NCI-H526 treated with DMSO at 0.1 percent for 48 hours (cell line): Measurements from ENCODE around the gene AOX1.
"Not testable (repeated sequence)": the region's sequence is repeated elsewhere in the genome, so short reads cannot be mapped to it uniquely, and the experiment has no call there.

ENCODE experiments used
- DNase-seq: peaks from one replicate; lab custom pipeline; 2025; lab: John Stamatoyannopoulos, UW

AOX1 gene

DNA sequence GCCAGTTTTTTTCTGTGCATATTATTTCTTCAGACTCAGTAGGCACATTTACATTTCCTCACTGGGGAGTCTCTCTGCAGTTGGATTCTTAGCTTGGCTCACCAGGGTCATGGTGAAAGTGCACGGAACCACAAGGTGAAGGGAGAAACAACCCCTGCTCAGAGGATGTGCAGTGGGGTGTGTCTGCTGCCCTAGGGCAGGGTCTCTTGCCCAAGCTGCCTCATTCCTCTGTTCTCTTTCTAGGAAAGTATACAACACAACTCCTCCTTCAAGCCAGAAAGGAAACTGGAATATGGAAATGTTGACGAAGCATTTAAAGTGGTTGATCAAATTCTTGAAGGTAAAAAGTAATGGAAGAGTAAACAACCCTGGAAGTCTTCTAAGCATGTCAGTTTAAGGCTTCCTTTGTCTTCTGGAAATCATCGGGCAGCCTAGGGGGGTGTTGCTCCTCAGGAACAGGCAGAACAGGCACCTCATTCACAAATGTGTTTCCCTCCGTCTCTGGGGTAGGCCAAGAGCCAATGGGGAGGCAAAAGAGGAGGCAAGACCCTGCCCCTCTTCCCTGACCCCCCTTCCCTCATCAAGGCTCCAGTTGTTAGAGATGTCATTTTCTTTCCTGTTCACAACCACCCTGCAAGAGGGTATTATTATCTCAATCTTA, 41.4 kb downstream of the AOX1 start:
- DNase-seq = no peak

DNA sequence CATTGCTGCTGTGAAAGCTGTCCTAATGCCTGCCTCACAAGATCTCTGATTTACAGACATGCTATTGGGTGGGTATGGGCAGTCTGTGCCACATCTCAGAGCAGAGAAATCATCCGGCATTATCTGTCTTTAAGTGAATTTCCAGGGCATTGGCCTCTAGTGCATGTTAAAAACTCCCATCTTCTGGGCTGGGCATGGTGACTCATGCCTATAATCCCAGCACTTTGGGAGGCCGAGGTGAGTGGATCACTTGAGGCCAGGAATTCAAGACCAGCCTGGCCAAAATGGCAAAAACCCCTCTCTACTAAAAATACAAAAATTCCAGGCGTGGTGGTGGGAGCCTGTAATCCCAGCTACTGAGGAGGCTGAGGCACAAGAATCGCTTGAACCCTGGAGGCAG, 42.6 kb downstream of the AOX1 start:
- DNase-seq = not testable (repeated sequence)

DNA sequence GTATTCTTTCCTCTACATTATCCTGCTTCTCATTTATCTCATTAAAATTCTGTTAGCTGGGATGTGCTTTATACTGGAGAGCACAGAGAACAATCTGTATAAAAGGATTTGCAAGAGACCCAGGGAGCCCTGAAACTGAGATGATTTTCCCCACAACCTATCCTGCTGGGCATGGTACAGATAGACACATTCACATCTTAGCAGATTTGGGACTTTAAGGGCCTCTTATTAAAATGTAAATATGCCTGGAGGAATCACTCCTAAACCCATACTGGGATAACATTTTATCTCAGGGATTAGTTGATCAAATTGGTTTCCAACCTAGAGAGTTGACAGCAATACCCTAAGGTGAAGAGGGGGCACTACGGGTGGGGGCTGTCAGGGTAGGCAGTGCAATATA, 45.5 kb downstream of the AOX1 start:
- no peak for DNase-seq

DNA sequence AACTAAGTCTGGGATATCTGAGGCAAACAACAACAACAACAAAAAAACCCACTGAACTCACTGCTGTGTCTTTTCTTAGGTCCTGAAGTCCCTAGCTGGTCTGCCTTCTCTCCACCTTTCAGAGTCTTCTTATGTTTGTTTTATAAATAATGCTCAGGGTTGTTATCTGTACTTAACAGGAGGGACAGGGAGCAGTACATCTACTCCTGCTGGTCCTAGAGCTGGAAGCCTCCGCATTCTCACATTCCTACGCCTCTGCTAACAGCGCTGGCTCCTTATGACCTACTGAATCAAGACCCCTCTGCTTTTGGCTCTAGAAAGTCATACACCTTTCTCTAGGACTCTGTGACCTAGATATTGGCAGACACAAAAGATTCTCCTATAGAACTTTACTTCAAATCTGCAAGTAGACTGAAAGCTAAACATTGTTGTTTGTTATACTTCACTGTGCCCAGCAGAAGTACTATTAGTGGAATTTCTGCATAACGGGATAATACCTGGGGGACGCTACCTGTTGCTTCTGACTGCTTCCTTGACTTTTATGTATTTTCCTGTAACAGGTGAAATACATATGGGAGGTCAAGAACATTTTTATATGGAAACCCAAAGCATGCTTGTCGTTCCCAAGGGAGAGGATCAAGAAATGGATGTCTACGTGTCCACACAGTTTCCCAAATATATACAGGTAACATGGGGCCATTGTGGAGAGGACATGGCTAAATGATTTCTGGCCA, 48.6 kb downstream of the AOX1 start:
- DNase-seq = no peak

DNA sequence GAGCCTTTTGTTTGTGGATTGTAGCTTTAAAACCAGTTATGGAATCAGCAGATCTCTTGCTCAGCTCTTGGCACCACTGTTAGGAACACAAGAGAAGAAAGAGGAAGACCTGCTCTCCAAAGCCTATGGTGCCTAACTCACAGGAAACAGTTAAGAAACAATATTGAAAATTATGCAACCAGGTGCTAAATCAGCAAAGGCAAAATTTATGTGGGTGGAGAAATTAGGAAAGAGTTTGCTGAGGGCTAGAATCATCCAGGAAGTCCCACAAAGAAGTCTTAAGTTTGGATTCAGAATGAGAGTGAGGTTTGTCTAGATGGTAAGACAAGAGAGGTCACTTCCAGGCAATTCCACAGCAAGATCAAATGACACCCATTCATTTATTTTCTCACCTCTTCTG, 49.4 kb downstream of the AOX1 start:
- no peak for DNase-seq

DNA sequence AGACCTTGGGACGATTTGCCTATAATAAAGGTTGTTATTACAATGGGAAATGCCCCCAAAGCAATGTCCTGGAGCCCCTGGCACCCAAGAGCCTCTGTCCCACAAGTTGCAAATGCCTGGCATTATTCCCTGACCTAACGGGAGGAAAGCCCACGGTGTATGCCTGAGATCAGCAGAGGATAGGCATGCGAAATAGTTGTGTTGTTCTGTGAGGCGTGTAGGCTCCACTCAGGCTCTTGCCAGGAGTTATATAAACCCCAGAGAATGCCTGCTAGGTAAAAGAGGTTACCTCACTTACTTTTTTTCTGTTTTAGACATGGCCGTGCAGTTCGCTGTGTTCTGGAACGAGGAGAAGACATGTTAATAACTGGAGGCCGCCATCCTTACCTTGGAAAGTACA, 52.1 kb downstream of the AOX1 start:
- DNase-seq = no peak

DNA sequence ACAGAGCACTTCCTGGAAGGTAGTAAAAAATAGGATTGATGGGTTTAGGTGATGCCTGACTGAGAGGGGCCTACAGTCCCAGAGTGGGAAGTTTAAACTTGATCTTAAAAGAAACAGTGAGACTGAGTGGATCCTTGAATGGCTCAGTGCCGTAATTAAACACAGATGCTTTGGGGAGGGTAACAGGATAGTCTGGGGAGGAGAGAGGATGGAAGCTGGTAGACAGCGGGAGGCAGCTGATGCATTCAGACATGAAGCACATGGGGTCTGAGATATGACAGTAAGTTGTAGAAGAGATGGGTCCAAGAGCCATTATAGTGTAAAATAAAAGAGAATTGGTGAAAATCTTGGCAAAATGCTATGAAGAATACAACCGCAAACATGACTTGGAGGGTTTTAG, 54.4 kb downstream of the AOX1 start:
- DNase-seq = no peak

DNA sequence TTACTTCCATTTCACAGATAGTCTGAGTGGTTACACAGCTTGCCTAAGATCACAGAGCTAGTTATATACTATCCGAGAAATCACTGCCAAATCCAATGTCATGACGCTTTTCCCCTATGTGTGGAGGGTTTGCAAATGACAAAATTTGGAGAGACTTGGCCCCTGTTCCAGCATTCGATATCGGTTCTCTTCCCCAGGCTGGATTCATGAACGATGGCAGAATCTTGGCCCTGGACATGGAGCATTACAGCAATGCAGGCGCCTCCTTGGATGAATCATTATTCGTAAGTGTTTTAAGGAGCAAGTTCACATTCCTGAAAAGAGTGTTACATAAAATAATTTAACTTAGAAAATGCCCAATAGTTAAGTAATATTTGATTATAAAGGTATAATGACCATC, 55.1 kb downstream of the AOX1 start:
- DNase-seq = no peak

DNA sequence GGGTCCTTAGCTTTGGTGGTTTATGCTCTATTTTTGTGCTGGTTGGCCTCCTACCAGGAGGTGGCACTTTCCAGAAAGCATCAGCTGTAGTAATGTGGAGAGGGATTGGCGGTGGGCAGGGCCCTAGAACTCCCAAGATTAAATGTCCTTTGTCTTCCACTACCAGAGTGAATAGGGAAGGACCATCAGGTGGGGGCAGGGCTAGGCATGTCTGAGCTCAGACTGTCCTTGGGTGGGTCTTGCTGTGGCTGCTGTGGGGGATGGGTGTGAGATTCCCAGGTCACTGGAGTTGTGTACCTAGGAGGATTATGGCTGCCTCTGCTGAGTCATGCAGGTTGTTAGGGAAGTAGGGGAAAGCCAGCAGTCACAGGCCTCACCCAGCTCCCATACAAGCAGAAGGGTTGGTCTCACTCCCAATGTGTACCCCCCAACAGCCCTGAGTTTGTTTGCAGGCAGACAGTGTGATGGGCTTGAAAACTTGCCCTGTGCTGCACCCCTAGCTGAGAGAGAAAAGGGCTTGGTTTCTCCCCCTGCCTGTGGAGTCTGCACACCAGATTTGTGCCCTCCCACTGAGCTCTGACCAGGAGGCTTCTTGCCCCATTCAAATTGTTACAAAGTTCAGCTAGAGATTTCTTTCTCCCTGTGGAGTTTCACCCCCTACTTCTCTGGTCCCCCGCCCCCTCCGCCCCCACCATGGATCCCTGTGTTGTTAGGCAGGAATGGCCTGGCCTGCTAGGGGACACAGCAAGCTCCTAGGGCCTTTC, 62.9 kb downstream of the AOX1 start:
- DNase-seq = not testable (repeated sequence)

DNA sequence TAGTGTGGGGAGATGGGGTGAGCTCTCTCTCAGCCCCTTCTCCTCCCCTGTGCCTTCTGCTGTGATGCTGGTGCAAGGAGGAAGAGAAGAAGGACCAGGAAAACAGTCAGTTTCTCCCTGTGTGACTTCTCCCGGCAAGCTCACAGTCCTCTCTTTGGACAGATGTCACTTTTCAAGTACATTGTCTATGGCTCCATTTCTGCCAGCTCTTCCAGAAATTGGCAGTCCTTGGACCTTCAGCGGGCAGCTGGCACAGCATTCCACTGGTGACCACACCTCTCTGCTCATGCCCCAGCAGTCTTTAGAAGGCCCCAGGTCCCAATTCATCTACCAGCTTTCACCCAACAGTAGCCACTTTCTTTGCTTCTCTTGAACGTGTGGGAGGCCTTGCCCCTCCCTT, 63.9 kb downstream of the AOX1 start:
- no peak for DNase-seq

DNA sequence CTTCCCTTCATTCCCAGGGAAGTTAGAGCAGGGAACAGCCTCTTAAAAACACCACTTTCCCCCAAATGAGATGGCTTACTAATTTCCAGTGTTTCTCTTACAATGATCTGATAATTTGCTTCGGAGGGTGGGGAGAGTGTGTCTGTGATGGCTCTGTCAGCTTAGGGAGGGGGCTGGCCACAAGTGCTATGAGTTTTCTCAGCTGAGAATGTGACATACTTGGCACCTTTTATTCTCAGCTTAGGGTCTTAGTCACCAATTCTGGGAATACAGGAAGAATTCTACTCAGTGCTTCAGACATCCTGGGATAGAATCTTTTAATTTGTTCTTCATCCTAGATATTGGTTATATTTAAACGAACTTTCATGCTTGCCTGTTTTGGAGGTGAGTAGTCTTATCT, 64.4 kb downstream of the AOX1 start:
- no peak for DNase-seq

DNA sequence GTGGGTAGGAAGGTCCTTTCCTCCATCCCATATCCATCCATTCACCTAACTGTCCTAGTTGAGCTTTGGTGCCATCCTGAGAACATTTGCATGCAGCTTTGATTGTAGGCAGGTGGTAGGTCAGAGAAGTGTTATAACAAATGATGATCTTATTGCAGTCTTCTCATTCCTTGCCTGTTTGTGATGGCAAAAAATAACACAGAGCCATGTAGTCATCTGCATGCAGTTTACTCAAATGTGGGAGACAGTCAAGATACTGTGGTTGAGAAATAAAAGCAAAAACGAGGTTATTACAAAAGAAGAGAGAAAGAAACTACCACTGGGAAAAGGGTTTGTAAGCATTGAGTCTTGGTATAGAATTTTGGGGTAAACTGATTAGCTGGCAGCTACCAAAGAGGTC, 66.3 kb downstream of the AOX1 start:
- DNase-seq = no peak

DNA sequence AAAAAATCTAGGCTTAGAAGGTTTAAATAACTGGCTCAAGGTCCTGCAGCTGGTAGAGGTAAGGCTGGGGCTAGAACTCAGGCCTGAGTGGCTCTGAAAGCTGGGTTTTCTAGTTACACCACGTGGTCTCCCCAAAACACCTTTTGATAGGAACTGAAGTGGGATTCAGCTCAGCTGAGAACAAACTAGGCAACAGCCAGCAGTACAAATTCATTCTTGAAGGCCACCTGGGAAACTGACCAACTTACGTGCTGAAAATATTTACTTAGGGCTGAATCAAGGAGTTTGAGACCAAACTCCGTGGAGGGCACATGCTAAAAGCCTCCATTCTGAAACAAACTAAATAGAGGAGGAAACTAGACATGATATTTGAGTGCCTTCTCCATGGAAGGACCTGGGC, 67.2 kb downstream of the AOX1 start:
- DNase-seq = no peak

DNA sequence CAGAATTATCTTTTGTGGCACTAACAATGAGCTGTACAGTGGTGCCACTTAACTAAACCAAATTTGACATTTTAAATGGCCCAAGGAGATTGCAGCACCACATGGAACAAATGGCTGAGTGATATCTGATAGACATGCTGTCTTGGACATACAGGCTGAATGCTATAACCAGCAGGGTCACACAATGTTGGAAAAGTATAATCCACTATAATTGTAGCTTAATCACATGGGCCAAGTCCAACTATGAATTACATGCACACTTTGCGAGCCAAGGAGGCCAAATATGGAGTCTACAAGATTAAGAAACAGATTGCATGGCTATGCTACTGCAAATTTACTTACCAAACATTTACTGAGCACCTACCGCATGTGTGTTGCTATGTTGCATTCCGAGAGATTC, 69.0 kb downstream of the AOX1 start:
- no peak for DNase-seq

DNA sequence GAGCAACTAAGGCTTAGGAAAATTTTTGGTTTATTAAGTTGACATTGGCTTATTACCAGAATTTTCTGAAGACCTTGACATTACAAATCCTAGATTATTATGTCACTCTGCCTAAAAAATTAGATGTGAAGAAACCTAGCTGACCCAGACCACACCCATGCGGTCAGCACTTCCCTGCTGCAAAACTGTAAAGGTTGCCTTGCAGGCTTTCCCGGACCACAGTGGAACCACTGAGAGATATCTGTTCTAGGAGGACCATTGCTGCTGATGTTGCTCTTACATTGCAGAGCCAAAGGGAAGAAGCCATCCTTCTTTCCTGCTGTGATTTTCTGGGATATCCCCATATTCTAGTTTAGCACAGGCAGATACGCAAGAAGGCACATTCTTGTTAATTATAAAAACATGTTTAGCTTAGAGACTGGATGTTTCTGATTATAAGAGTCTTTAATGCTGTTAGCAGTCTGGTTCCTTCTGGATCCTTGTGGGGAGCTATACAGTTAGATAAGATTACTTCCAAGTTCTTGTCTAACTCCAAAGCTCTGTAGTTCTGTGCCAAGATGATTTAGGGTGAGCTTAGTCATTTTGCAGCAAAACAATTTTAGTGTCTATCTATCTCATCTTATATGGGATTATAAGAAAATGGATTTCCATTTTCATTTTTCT, 70.2 kb downstream of the AOX1 start:
- DNase-seq = no peak

DNA sequence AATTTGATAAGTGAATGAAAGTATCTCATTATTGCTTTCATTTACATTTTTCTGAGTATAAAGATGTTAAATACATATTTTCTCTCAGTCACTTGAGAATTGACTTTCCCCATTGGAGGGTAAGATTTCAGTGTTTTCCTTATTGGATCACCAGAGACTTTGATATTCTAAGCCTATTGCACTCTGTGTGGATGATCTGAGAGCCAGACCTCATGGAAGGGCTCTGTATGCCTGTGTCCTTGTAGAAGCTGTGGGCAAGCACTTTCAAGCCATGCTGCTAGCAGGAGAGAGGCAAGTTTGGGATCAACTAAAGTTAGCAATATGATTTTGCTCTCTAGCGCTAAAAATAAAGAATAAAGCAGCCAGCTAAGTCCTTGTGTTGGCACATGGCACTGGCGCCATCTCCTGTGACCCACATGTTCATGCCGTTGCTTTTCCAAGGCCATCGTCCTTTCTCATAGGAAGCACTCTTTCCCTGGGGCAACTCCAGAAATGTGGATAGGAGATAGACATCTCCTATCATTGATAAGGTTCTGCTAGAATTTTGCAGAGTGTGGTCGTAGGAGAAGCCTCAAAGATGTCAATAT, 72.6 kb downstream of the AOX1 start:
- no peak for DNase-seq

DNA sequence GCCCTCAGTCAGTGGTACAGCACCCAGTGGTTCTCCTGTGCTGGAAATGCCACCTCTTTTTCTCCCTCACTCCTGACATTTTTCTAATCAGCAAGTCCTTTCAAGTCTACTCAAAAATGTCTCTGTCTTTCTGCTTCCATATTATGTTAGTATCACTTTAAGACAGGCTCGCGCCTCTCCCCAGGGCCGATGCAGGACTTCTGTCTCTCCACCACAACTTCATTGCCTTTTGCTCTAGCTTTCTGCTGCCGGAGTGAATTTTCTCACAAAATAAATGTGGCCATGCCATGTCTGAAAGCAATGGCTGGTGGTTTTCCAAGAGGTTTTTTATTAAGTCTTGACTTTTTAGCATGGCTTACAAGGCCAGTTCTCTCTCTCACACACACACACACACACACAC, 73.6 kb downstream of the AOX1 start:
- no peak for DNase-seq

DNA sequence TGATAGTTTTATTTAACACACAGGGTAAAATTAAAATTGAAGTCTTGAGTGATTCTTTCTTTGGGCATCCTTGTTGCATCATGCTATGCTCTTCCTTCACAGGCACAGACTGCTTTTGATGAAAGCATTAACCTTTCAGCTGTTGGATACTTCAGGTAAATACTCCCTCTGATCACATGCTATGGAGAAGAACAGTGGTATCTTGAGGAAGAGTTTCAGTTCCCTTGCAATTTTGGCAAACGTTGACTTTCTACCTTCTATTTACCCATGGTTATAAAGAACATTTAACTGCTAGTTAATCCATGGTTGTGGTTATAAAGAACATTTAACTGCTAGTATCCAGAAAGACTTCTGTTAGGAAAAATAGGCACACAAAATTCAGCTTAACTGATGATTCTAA, 75.7 kb downstream of the AOX1 start:
- DNase-seq = no peak

DNA sequence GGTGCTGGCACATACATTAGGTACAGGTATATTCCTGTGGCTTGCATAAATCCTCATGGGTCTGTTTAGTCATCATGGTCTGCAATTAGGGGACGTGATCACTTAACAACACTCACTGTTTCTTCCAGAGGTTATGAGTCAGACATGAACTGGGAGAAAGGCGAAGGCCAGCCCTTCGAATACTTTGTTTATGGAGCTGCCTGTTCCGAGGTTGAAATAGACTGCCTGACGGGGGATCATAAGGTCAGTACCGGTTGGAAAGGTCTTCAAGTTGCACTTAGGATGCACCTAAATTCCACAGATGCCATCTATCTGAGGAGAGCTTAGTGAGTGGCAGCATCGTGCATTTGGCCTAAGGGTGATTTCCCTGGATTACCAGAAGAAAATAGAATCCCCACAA, 76.9 kb downstream of the AOX1 start:
- DNase-seq = no peak

DNA sequence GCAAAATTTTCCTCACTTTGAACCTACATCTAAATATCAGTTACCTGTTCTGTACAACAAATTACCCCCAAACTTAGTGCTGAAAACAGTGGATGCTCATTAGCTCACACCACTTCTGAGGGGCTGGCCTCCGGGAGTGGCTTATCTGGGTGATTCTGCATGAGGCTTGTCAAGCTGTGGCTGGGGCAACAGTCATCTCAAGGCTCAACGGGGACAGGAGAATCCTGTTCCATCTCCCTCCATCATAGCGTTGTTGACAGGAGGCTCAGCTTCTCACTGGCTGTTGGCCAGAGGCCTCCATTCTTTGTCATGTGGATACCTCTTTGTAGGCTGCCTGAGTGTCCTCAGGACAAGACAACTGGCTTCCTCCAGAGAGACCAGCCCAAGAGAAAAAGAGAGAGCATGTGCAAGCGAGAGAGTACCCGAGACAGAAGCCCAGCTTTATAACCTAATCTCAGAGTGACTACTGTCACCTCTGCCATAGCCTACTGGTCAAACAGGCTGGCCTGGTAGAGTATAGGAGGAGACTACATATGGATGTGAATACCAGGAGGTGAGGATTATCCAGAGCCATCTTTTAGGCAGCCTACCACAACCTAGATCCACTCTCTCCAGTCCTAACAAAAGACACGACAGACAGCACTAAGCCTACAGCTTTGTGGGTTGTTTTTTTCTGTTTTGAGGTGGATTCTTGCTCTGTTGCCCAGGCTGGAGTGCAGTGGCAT, 79.1 kb downstream of the AOX1 start:
- DNase-seq = no peak

DNA sequence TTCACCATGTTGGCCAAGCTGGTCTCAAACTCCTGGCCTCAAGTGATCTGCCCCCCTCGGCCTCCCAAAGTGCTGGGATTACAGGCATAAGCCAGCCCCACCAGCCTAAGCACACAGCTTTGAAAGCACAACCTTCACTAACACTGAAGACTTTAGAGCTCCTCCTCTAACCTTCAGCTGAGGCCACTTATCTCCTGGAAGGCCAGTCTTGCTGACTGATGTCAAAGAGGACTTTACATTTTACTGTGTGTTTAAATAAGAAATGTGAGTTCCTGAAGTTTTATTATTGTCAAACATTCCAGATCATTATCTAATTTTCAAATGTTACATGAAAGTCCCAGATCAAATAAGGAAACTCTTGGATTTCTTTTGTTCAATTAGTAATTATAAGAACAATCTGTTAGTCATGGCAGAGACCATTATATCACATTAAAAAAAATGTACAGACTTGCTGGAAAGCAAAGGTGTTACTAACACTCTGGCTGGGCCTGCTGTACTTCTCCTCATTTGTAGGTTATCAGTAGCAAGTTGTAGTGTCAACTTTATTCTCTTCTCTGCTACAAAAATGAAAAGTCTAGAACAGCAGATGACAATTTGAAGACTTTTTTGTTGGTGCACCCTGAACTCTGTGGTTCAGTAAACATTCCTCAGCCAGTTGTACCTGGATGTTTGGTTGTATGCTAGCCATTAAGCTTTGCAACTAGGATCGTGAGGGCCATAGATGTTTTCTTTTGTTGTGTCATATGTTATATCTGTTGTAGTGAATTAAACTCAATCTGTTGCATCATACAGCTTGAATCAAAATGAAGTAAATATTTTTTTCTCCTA, 80.0 kb downstream of the AOX1 start:
- no peak for DNase-seq
